ENCODE results near the gene NDUFB11. TPM values are rescaled to one million over a fixed set of nuclear protein-coding genes. Genes with fewer than 3 reads are reported as not detected.

NDUFB11 gene
- total RNA-seq, 1 experiment from 2014 or later, result 129 TPM

GRCh38 chrX:47185241-47185640, 40.7 kb upstream of the NDUFB11 start:
- Mint-ChIP-seq H3K36me3 (ENCODE audit: insufficient read depth, unreplicated experiment) (peaks cover 44% of the 10 kb centered on the region), H3K27ac (ENCODE audit: unreplicated experiment) (no peak overlapping the region), H3K4me3 (ENCODE audit: unreplicated experiment) (no peak overlapping the region), H3K27me3 (ENCODE audit: insufficient read depth, unreplicated experiment) (no peaks in the 10 kb centered on the region), H3K9me3 (ENCODE audit: unreplicated experiment) (no peaks in the 10 kb centered on the region), H3K4me1 (ENCODE audit: low read depth, unreplicated experiment) (no peaks in the 10 kb centered on the region)
- ChIA-PET POLR2A (no interaction called here), CTCF (interaction anchor here (0.5 kb wide), 1 partner anchor 242 kb away, joined by 4 read pairs; no protein-coding TSS in a partner anchor)
- Histone ChIP-seq H3K4me1 (0 out of 2 replicates have a peak, but pooled peaks cover under 1% of the 10 kb centered on the region), H3K4me3 (ENCODE audit: low read depth, low read length) (no peak overlapping the region), H3K9me3 (no peaks in the 10 kb centered on the region), H3K27me3 (replicated peaks; ENCODE audit: control insufficient read depth, insufficient read depth, low read length) (no peaks in the 10 kb centered on the region), H3K36me3 (ENCODE audit: control insufficient read depth, insufficient read depth, low read length) (no peaks in the 10 kb centered on the region; the same call in none of the 2 replicates)
- no peak for TF ChIP-seq CTCF (IDR thresholded peaks at IDR 0.05; ENCODE audit: insufficient read depth in 1 of 2, low read depth in 1 of 2, low read length in 1 of 2, severe bottlenecking in 1 of 2, unreplicated experiment in 1 of 2)
- intact Hi-C loops (cut with micrococcal nuclease; ENCODE audit: unreplicated experiment), result no loop called here
- no TSS peak for BruUV-seq (replicated peaks)
- no peak for DNase-seq

- peaks cover 44% of the 10 kb centered on the region for H3K36me3 Mint-ChIP-seq (ENCODE audit: insufficient read depth, unreplicated experiment)
- CTCF ChIA-PET, result no interaction called here
- no peaks in the 10 kb centered on the region; the same call in none of the 2 replicates for H3K36me3 ChIP-seq (ENCODE audit: control insufficient read depth, insufficient read depth, low read length)
- H3K9me3 ChIP-seq, result no peaks in the 10 kb centered on the region
- H3K4me3 ChIP-seq (ENCODE audit: low read depth, low read length), result no peak overlapping the region
- no peaks in the 10 kb centered on the region for H3K4me1 Mint-ChIP-seq (ENCODE audit: low read depth, unreplicated experiment)
- no peaks in the 10 kb centered on the region for H3K27me3 Mint-ChIP-seq (ENCODE audit: insufficient read depth, unreplicated experiment)
- intact Hi-C loops (cut with micrococcal nuclease; ENCODE audit: unreplicated experiment), result no loop called here
- no peak for DNase-seq
- no peaks in the 10 kb centered on the region for H3K9me3 Mint-ChIP-seq (ENCODE audit: unreplicated experiment)
- H3K4me1 ChIP-seq, result no peaks in the 10 kb centered on the region
- H3K4me3 Mint-ChIP-seq (ENCODE audit: unreplicated experiment), result no peak overlapping the region
- no TSS peak for BruUV-seq (replicated peaks)
- POLR2A ChIA-PET, result no interaction called here
- no peak overlapping the region for H3K27ac Mint-ChIP-seq (ENCODE audit: unreplicated experiment)
- no peaks in the 10 kb centered on the region for H3K27me3 ChIP-seq (replicated peaks; ENCODE audit: control insufficient read depth, insufficient read depth, low read length)
- TF ChIP-seq CTCF (IDR thresholded peaks at IDR 0.05; ENCODE audit: insufficient read depth in 1 of 2, low read depth in 1 of 2, low read length in 1 of 2, severe bottlenecking in 1 of 2, unreplicated experiment in 1 of 2), result no peak
Measured at GRCh38 chrX:47184486-47184885, 40.0 kb upstream of the NDUFB11 start.

GRCh38 chrX:47182106-47182700, 37.7 kb upstream of the NDUFB11 start:
- Mint-ChIP-seq H3K27me3 (ENCODE audit: insufficient read depth, unreplicated experiment) (no peaks in the 10 kb centered on the region), H3K36me3 (ENCODE audit: insufficient read depth, unreplicated experiment) (peaks cover 56% of the 10 kb centered on the region), H3K27ac (ENCODE audit: unreplicated experiment) (no peak overlapping the region), H3K4me3 (ENCODE audit: unreplicated experiment) (no peak overlapping the region), H3K4me1 (ENCODE audit: low read depth, unreplicated experiment) (no peaks in the 10 kb centered on the region), H3K9me3 (ENCODE audit: unreplicated experiment) (no peaks in the 10 kb centered on the region)
- H3K4me1 ChIP-seq, result no peaks in the 10 kb centered on the region
- no peak for DNase-seq
- ChIA-PET POLR2A (no interaction called here), CTCF (no interaction called here)
- TF ChIP-seq CTCF (IDR thresholded peaks at IDR 0.05; ENCODE audit: insufficient read depth in 1 of 2, low read depth in 1 of 2, low read length in 1 of 2, severe bottlenecking in 1 of 2, unreplicated experiment in 1 of 2), result no peak
- no TSS peak for BruUV-seq (replicated peaks)
- H3K27me3 ChIP-seq (replicated peaks; ENCODE audit: control insufficient read depth, insufficient read depth, low read length), result no peaks in the 10 kb centered on the region
- no peaks in the 10 kb centered on the region; the same call in none of the 2 replicates for H3K36me3 ChIP-seq (ENCODE audit: control insufficient read depth, insufficient read depth, low read length)
- intact Hi-C loops (cut with micrococcal nuclease; ENCODE audit: unreplicated experiment), result no loop called here
- no peak overlapping the region for H3K4me3 ChIP-seq (ENCODE audit: low read depth, low read length)
- no peaks in the 10 kb centered on the region for H3K9me3 ChIP-seq

Data from Caco-2 (cell line).